ENCODE measurements around the gene MACROD2. TPM values are rescaled to one million over a fixed set of nuclear protein-coding genes. Genes with fewer than 3 reads are reported as not detected.

Gene MACROD2
- polyA plus RNA-seq, 1 experiment = 0.47 TPM

- H3K27me3 ChIP-seq (ENCODE audit: control insufficient read depth, insufficient read depth, low read length) = no peaks in the 10 kb centered on the region
- DNase-seq (ENCODE audit: low read depth) = no peak
Measured at GRCh38 chr20:14619411-14619810, 624.1 kb downstream of the MACROD2 start.

GRCh38 chr20:14622796-14623195 is 627.5 kb downstream of the MACROD2 start:
- ChIA-PET POLR2A (no interaction called here), CTCF (no interaction called here)
- Histone ChIP-seq H3K27me3 (ENCODE audit: control insufficient read depth, insufficient read depth, low read length) (no peaks in the 10 kb centered on the region), H3K4me3 (ENCODE audit: low read depth, low read length) (no peak overlapping the region), H3K36me3 (ENCODE audit: control insufficient read depth, insufficient read depth, low read length) (no peaks in the 10 kb centered on the region)
- no peak for DNase-seq (ENCODE audit: low read depth)
- TF ChIP-seq CTCF (IDR thresholded peaks at IDR 0.05; ENCODE audit: insufficient read depth, low read depth, low read length) = peak; percentile 30; the same call in 1 of the 2 replicates

More at GRCh38 chr20:14619411-14619810, 624.1 kb downstream of the MACROD2 start:
- ChIA-PET POLR2A (no interaction called here), CTCF (no interaction called here)
- no peak overlapping the region for H3K4me3 ChIP-seq (ENCODE audit: low read depth, low read length)
- TF ChIP-seq CTCF (IDR thresholded peaks at IDR 0.05; ENCODE audit: insufficient read depth, low read depth, low read length) = no peak
- H3K36me3 ChIP-seq (ENCODE audit: control insufficient read depth, insufficient read depth, low read length) = no peaks in the 10 kb centered on the region

- no peak overlapping the region for H3K4me3 ChIP-seq (ENCODE audit: low read depth, low read length)
- TF ChIP-seq CTCF (IDR thresholded peaks at IDR 0.05; ENCODE audit: insufficient read depth, low read depth, low read length) = no peak
- DNase-seq (ENCODE audit: low read depth) = no peak
- CTCF ChIA-PET = no interaction called here
- no peaks in the 10 kb centered on the region for H3K27me3 ChIP-seq (ENCODE audit: control insufficient read depth, insufficient read depth, low read length)
- POLR2A ChIA-PET = no interaction called here
- H3K36me3 ChIP-seq (ENCODE audit: control insufficient read depth, insufficient read depth, low read length) = no peaks in the 10 kb centered on the region
Measured at GRCh38 chr20:14631011-14631410, 635.7 kb downstream of the MACROD2 start.

DNA sequence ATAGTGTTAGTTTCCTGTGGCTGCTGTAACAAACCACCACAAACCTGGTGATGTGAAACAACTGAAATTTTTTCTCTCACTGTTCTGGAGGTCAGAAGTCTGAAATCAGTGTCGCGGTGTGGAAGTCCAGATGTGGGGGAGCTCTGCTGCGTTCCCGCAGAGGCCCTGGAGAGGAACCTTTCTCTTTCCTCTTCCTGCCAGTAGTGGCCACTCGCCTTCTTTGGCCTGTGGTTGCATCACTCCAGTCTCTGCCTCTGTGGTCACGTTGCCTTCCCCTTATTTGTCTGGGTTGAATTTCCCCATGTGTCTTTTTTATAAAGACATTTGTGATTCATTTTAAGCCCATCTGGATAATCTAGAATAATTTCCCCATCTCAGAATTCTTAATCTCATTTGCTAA is 637.6 kb downstream of the MACROD2 start:
- ChIA-PET POLR2A (no interaction called here), CTCF (no interaction called here)
- H3K36me3 ChIP-seq (ENCODE audit: control insufficient read depth, insufficient read depth, low read length) = no peaks in the 10 kb centered on the region

DNA sequence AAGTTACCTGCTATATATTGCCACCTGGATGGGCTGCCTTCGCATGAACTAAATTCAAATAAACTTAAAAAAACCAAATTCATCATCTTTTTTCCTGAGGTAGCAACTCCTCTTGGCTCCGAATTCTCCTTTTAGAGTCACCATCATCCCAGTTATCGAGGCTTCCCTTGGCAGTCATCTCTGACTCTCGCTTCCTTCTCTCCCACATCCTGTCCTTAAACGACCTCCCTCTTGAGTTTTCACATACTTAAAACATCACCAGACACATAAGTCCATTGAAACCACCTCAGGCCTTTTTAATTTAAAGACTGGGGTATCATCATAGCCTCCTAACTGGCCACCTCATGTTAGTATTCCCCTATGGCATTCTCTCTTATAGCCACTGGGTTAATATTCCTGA is 638.2 kb downstream of the MACROD2 start:
- no peaks in the 10 kb centered on the region for H3K27me3 ChIP-seq (ENCODE audit: control insufficient read depth, insufficient read depth, low read length)
- no peak for DNase-seq (ENCODE audit: low read depth)
- H3K4me3 ChIP-seq (ENCODE audit: low read depth, low read length) = no peak overlapping the region
- POLR2A ChIA-PET = no interaction called here
- H3K36me3 ChIP-seq (ENCODE audit: control insufficient read depth, insufficient read depth, low read length) = no peaks in the 10 kb centered on the region
- CTCF ChIA-PET = no interaction called here
- TF ChIP-seq CTCF (IDR thresholded peaks at IDR 0.05; ENCODE audit: insufficient read depth, low read depth, low read length) = no peak

More for the DNA sequence above, 637.6 kb downstream of the MACROD2 start:
- Histone ChIP-seq H3K27me3 (ENCODE audit: control insufficient read depth, insufficient read depth, low read length) (no peaks in the 10 kb centered on the region), H3K4me3 (ENCODE audit: low read depth, low read length) (no peak overlapping the region)
- TF ChIP-seq CTCF (IDR thresholded peaks at IDR 0.05; ENCODE audit: insufficient read depth, low read depth, low read length) = no peak
- DNase-seq (ENCODE audit: low read depth) = no peak

All from BJ (cell line).